H9 (cell line): ENCODE results near the gene EFCC1. TPM values are rescaled to one million over a fixed set of nuclear protein-coding genes. Genes with fewer than 3 reads are reported as not detected.

Experiments used
- DNase-seq: peaks from one replicate; pipeline ENCODE4 v3.0.0-alpha.2; 2017
- H2AFZ ChIP-seq: one replicate; pipeline ENCODE4 v1.6.1; 2013; ENCODE audit warnings: mild to moderate bottlenecking, low read length, control low read depth, moderate library complexity
- H2AK5ac ChIP-seq: 2 replicates; pipeline ENCODE4 v1.6.1; 2013; ENCODE audit warnings: low read length, control low read depth, mixed read lengths; ENCODE audit not compliant: insufficient read length
- H2BK120ac ChIP-seq: one replicate; pipeline ENCODE4 v1.6.1; 2013; ENCODE audit warnings: low read depth, mild to moderate bottlenecking, low read length, control low read depth, inconsistent platforms; ENCODE audit not compliant: poor library complexity, severe bottlenecking
- H2BK12ac ChIP-seq: 2 replicates; pipeline ENCODE4 v1.6.1; 2013; ENCODE audit warnings: low read length, control low read depth, mixed read lengths, low read depth; ENCODE audit not compliant: insufficient read length
- H2BK15ac ChIP-seq: 2 replicates; pipeline ENCODE4 v1.6.1; 2013; ENCODE audit warnings: low read depth, low read length, control low read depth
- H2BK20ac ChIP-seq: one replicate; pipeline ENCODE4 v1.6.1; 2013; ENCODE audit warnings: low read depth, mild to moderate bottlenecking, low read length, control low read depth, inconsistent platforms; ENCODE audit not compliant: poor library complexity, severe bottlenecking
- H2BK5ac ChIP-seq: 2 replicates; pipeline ENCODE4 v1.6.1; 2013; ENCODE audit warnings: low read length, control low read depth, mixed read lengths; ENCODE audit not compliant: insufficient read length
- H3K14ac ChIP-seq: 2 replicates; pipeline ENCODE4 v1.6.1; 2013; ENCODE audit warnings: low read length, control low read depth; ENCODE audit not compliant: insufficient read depth
- H3K18ac ChIP-seq: 2 replicates; pipeline ENCODE4 v1.6.1; 2013; ENCODE audit warnings: low read depth, mild to moderate bottlenecking, mixed read lengths, low read length, control low read depth; ENCODE audit not compliant: insufficient read length
- H3K23ac ChIP-seq: 2 replicates; pipeline ENCODE4 v1.6.1; 2013; ENCODE audit warnings: low read length, control low read depth, mixed read lengths, low read depth; ENCODE audit not compliant: insufficient read length
- H3K23me2 ChIP-seq: 2 replicates; pipeline ENCODE4 v1.6.1; 2013; ENCODE audit warnings: low read depth, mild to moderate bottlenecking, mixed read lengths, low read length, control low read depth; ENCODE audit not compliant: insufficient read length, poor library complexity, severe bottlenecking
- H3K27ac ChIP-seq: 2 replicates; pipeline ENCODE4 v1.5.1; 2013; ENCODE audit warnings: low read length, control low read depth, mixed read lengths, low read depth; ENCODE audit not compliant: insufficient read length
- H3K27me3 ChIP-seq: 2 replicates; pipeline ENCODE4 v1.6.1; 2013; ENCODE audit warnings: low read length, control low read depth, inconsistent platforms; ENCODE audit not compliant: insufficient read depth
- H3K4ac ChIP-seq: 2 replicates; pipeline ENCODE4 v1.6.1; 2013; ENCODE audit warnings: low read depth, mild to moderate bottlenecking, control low read depth, inconsistent platforms, low read length, moderate library complexity
- H3K4me1 ChIP-seq: 2 replicates; pipeline ENCODE4 v1.6.1; 2013; ENCODE audit warnings: low read length, control low read depth, inconsistent platforms; ENCODE audit not compliant: insufficient read depth
- H3K4me2 ChIP-seq: 2 replicates; pipeline ENCODE4 v1.6.1; 2013; ENCODE audit warnings: low read length, control low read depth, mixed read lengths; ENCODE audit not compliant: insufficient read length, insufficient read depth
- H3K56ac ChIP-seq: 2 replicates; pipeline ENCODE4 v1.6.1; 2013; ENCODE audit warnings: low read depth, mild to moderate bottlenecking, mixed read lengths, low read length, control low read depth; ENCODE audit not compliant: insufficient read length
- H3K79me1 ChIP-seq: 2 replicates; pipeline ENCODE4 v1.6.1; 2013; ENCODE audit warnings: low read depth, mild to moderate bottlenecking, moderate library complexity, low read length, control low read depth, inconsistent platforms; ENCODE audit not compliant: insufficient read depth, poor library complexity, severe bottlenecking
- H3K79me2 ChIP-seq: 2 replicates; pipeline ENCODE4 v1.6.1; 2013; ENCODE audit warnings: low read length, control low read depth, inconsistent platforms; ENCODE audit not compliant: insufficient read depth
- H3K9ac ChIP-seq: 2 replicates; pipeline ENCODE4 v1.6.1; 2013; ENCODE audit warnings: low read length, control low read depth, mixed read lengths; ENCODE audit not compliant: insufficient read length; ENCODE audit errors: extremely low read depth
- H3K9me3 ChIP-seq: one replicate; pipeline ENCODE4 v1.6.1; 2013; ENCODE audit warnings: low read depth, low read length, inconsistent platforms; ENCODE audit not compliant: control insufficient read depth
- H3T11ph ChIP-seq: one replicate; pipeline ENCODE4 v1.6.1; 2013; ENCODE audit warnings: mild to moderate bottlenecking, low read length, control low read depth, inconsistent platforms
- H4K20me1 ChIP-seq: one replicate; pipeline ENCODE4 v1.6.1; 2013; ENCODE audit not compliant: control insufficient read depth, insufficient read length, insufficient read depth
- H4K5ac ChIP-seq: 2 replicates; pipeline ENCODE4 v1.6.1; 2013; ENCODE audit warnings: low read depth, mild to moderate bottlenecking, mixed read lengths, low read length, control low read depth; ENCODE audit not compliant: insufficient read length
- H4K8ac ChIP-seq: replicated peaks from 2 replicates; pipeline ENCODE4 v1.6.1; 2013; ENCODE audit warnings: low read length, control low read depth, mixed read lengths, low read depth; ENCODE audit not compliant: insufficient read length
- H4K91ac ChIP-seq: 2 replicates; pipeline ENCODE4 v1.6.1; 2013; ENCODE audit warnings: low read depth, mild to moderate bottlenecking, moderate library complexity, mixed read lengths, low read length, control low read depth; ENCODE audit not compliant: insufficient read length
- H3K27ac Mint-ChIP-seq, 3 experiments: 2 replicates in 2 of 3; 3 replicates in 1 of 3; pipeline ENCODE4 v1.8.0; 2020 to 2021; ENCODE audit warnings: mixed read lengths in 3 of 3, mild to moderate bottlenecking in 1 of 3, moderate library complexity in 1 of 3
- H3K27me3 Mint-ChIP-seq: 2 replicates; pipeline ENCODE4 v1.8.0; 2021; ENCODE audit warnings: low read depth, mild to moderate bottlenecking, moderate library complexity, mixed read lengths
- H3K36me3 Mint-ChIP-seq, 3 experiments: 2 replicates in 2 of 3; 3 replicates in 1 of 3; pipeline ENCODE4 v1.8.0; 2020 to 2021; ENCODE audit warnings: low read depth in 3 of 3, mixed read lengths in 3 of 3; ENCODE audit not compliant: insufficient read depth in 1 of 3
- H3K4me1 Mint-ChIP-seq, 2 experiments: 2 replicates each; pipeline ENCODE4 v1.8.0; 2020; ENCODE audit warnings: mixed read lengths in 2 of 2
- H3K4me3 Mint-ChIP-seq, 2 experiments: 2 replicates in 1 of 2; 3 replicates in 1 of 2; pipeline ENCODE4 v1.8.0; 2020 to 2021; ENCODE audit warnings: mild to moderate bottlenecking in 2 of 2, mixed read lengths in 2 of 2, moderate library complexity in 1 of 2
- H3K9me3 Mint-ChIP-seq, 2 experiments: 2 replicates in 1 of 2; 3 replicates in 1 of 2; pipeline ENCODE4 v1.8.0; 2020; ENCODE audit warnings: mild to moderate bottlenecking in 2 of 2, mixed read lengths in 2 of 2, moderate library complexity in 1 of 2
- WGBS: extraction: QIAGEN DNeasy Blood & Tissue Kit; methylation state at CpG from one replicate; pipeline ENCODE4 v1.1.7; 2013; ENCODE audit warnings: missing lambda C conversion rate, low lambda C conversion rate, mixed read lengths; ENCODE audit not compliant: insufficient read length; ENCODE audit errors: extremely low coverage; 5-methylcytosine and 5-hydroxymethylcytosine counted together
- total RNA-seq: library from RNA; stranded (reverse); gene quantifications from 2 replicates; pipeline ENCODE4 v1.2.1, GENCODE V29; 2021
- TF ChIP-seq, protein P1 (sequence below): fragments of 200-600 bp; sonication (generic); conservative IDR thresholded peaks from 3 replicates; pipeline ENCODE4 v1.8.0; 2021; ENCODE audit warnings: antibody characterized with exemption, mild to moderate bottlenecking

EFCC1 gene
- total RNA-seq, 1 experiment from 2014 or later, result 0.09 TPM

DNA sequence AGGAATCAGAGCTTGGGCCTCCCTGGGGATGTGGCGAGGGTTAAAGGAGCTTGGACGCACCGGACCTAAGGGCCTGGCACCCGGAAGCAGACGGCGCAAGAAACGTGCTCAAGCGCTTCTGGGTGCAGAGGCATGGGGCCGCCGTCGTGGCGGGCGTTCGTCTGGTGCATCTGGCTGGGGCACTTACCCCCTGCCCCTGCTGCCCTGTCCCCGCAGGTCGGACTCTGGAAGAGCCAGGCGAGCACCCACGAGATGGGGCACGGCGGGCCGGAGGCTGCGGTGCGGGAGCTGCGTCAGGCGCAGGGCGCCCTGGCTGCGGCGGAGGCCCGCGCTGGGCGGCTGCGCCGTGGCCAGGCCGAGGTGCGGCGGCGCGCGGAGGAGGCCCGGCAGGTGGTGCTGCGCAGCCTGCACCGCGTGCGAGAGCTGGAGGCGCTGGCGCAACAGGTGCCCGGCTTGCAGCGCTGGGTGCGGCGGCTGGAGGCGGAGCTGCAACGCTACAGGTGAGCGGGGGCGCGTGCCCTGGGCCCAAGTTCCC lies 2.5 kb downstream of the EFCC1 start:
- H3K4me2 ChIP-seq, result no peak overlapping the region
- H4K5ac ChIP-seq, result no peak overlapping the region
- peaks cover 2% of the 10 kb centered on the region; the same call in 1 of the 2 replicates for H3K4me1 ChIP-seq
- no peak overlapping the region for H2BK20ac ChIP-seq
- H2BK12ac ChIP-seq, result no peak overlapping the region
- H3K79me2 ChIP-seq, result no peaks in the 10 kb centered on the region
- H4K8ac ChIP-seq, result no peak overlapping the region
- no peak overlapping the region for H4K91ac ChIP-seq
- H3K4ac ChIP-seq, result no peak overlapping the region
- H3K79me1 ChIP-seq, result no peaks in the 10 kb centered on the region
- no peak overlapping the region for H3K18ac ChIP-seq
- H3K23ac ChIP-seq, result no peak overlapping the region
- TF ChIP-seq, protein P1, sequence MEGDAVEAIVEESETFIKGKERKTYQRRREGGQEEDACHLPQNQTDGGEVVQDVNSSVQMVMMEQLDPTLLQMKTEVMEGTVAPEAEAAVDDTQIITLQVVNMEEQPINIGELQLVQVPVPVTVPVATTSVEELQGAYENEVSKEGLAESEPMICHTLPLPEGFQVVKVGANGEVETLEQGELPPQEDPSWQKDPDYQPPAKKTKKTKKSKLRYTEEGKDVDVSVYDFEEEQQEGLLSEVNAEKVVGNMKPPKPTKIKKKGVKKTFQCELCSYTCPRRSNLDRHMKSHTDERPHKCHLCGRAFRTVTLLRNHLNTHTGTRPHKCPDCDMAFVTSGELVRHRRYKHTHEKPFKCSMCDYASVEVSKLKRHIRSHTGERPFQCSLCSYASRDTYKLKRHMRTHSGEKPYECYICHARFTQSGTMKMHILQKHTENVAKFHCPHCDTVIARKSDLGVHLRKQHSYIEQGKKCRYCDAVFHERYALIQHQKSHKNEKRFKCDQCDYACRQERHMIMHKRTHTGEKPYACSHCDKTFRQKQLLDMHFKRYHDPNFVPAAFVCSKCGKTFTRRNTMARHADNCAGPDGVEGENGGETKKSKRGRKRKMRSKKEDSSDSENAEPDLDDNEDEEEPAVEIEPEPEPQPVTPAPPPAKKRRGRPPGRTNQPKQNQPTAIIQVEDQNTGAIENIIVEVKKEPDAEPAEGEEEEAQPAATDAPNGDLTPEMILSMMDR, result no peak
- H3K9me3 ChIP-seq, result no peaks in the 10 kb centered on the region
- H3K27ac Mint-ChIP-seq, result no peak overlapping the region
- DNase-seq, result peak; percentile 64
- H2AK5ac ChIP-seq, result no peak overlapping the region
- no peaks in the 10 kb centered on the region; a peak in 3 of 7 replicates for H3K36me3 Mint-ChIP-seq
- H3T11ph ChIP-seq, result no peak overlapping the region
- peaks cover 96% of the 10 kb centered on the region for H3K27me3 Mint-ChIP-seq
- H2BK15ac ChIP-seq, result no peak overlapping the region
- no peak overlapping the region for H3K56ac ChIP-seq
- no peak overlapping the region for H3K9ac ChIP-seq
- no peak overlapping the region for H2AFZ ChIP-seq
- no peak overlapping the region for H3K27ac ChIP-seq
- WGBS, result no CpG with 5 or more reads among the region's 55 CpGs
- H2BK120ac ChIP-seq, result no peak overlapping the region
- H3K4me3 Mint-ChIP-seq, result peak overlapping the region in 1 of 2 experiments; percentile 8; a peak in 1 of 5 replicates
- H3K9me3 Mint-ChIP-seq, result peaks cover 0 to 8% of the 10 kb centered on the region in 2 experiments; a peak in 4 of 5 replicates
- peaks cover 7% of the 10 kb centered on the region for H3K23me2 ChIP-seq
- H3K14ac ChIP-seq, result no peak overlapping the region
- peaks cover 14 to 30% of the 10 kb centered on the region in 2 experiments for H3K4me1 Mint-ChIP-seq
- no peak overlapping the region for H2BK5ac ChIP-seq
- H4K20me1 ChIP-seq, result no peaks in the 10 kb centered on the region
- H3K27me3 ChIP-seq, result peaks cover 48% of the 10 kb centered on the region
